Measurements from ENCODE around the gene MYO1G.
A peak's percentile ranks its signal among the peaks of the same experiment; 100 is the strongest.
"Not testable (repeated sequence)": the region's sequence is repeated elsewhere in the genome, so short reads cannot be mapped to it uniquely, and the experiment has no call there.

MYO1G gene

DNA sequence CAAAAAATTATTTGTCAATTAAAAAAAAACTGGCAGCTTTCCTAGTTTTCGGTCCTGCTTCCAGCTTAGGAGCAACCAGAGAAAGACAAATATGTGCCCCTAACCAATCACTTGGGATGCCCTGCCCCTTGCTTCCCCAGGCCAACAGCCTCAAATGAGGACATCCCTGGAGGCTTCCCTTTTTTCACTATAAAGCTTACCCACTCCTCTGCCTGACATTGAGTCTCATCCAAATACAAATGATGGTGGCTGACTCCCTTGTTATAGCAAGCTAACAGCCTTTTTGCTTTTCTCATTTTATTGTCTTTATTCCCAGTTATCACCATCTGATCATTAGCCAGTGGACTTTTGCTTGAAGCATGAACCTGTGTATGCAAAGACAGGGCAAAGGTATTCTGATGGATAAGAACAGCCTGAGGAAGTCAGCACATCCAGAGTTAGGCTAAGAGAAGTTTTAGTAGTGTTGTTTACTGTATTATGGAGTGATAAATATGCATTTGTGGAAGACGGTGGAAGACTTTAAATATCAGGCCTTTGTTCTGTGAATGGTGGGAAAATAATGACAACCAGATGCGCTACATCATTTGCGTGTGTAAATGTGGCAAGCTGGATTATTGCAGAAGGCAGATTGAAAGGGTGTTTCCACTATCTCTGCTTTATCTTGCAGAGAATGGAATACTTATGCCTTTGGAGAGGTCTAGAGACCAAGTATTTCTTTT, 19.5 kb upstream of the MYO1G start:
- no peak for DNase-seq

DNA sequence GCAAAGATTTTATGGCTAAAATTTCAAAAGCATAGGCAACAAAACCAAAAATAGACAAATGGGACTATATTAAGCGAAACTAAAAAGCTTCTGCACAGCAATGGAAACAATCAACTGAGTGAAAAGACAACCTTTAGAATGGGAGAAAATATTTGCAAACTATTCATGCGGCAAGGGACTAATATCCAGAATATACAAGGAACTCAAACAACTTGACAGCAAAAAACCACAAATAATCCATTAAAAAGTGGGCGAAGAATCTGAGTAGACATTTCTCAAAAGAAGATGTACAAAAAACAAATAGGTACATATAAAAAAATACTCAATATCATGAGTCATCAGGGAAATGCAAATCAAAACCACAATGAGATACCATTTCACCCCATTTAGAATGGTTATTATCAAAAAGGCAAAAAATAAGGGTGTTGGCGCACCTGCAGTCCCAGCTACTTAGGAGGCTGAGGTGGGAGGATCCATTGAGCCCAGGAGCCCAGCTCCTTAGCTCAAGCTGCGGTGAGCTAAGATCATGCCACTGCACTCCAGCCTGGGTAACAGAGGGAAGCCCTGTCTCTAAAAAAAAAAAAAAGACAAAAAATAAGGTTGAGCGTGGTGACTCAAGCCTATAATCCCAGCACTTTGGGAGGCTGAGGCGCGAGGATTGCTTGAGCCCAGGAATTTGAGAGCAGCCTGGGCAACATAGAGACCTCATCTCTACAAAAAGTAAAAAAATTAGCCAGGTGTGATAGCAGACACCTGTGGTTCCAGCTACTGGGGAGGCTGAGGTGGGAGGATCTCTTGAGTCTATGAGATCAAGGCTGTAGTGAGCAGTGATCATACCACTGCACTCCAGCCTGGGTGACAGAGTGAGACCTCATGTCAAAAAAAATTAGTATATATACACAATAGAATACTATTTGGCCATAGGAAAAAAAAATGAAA, 17.0 kb upstream of the MYO1G start:
- DNase-seq: no peak

DNA sequence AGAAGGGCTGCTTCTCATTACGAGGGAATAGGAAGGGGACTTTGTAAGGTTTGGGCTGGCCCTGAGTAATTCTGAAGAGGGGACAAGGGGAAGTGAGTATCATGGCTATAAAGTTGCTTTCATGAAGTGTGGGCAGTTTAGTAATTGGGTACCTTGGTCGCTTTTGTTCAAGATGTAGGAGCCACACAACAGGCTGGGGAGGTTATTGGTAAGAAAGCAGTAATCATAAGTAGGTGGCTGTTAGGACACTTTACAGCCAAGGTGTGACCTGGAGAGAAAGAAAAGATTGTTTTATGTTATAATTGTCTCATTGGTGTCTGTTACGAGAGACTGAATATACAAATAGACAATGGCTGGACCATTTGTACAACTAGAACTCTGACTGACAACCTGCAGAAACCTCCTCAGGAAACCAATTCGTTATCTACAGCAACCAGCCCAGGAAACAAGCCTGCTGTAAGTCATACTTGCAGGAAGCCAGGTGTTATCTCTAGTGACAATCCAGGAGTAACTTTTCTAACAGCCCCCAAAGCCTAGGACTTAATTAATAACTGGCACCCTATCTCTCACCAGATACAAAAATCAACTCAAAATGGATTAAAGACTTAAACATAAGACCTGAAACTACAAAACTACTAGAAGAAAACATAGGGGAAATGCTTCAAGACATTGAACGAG, 16.2 kb upstream of the MYO1G start:
- no peak for DNase-seq

- DNase-seq: not testable (repeated sequence)
These were observed 13.4 kb upstream of the MYO1G start for GRCh38 chr7:44992004-44992795.

GRCh38 chr7:44990109-44991023, 11.6 kb upstream of the MYO1G start:
- DNase-seq: no peak

- no peak for DNase-seq
These were observed 10.3 kb upstream of the MYO1G start for GRCh38 chr7:44989132-44989531.

DNA sequence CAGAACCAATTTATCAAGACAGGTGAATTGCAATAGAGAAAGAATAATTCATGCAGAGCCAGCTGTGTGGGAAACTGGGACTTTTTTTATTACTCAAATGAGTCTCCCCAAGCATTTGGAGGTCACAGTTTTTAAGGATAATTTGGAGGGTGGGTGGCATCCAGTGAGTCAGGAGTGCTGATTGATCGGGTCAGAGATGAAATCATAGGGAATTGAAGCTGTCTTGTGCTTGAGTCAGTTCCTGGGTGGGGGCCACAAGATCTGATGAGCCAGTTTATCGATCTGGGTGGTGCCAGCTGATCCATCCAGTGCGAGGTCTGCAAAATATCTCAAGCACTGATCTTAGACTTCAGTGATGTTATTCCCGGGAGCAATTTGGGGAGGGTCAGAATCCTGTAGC, 9.9 kb upstream of the MYO1G start:
- DNase-seq: no peak

- no peak for DNase-seq
These were observed 9.2 kb upstream of the MYO1G start for GRCh38 chr7:44987996-44988395.

GRCh38 chr7:44987457-44987856, 8.6 kb upstream of the MYO1G start:
- no peak for DNase-seq

DNA sequence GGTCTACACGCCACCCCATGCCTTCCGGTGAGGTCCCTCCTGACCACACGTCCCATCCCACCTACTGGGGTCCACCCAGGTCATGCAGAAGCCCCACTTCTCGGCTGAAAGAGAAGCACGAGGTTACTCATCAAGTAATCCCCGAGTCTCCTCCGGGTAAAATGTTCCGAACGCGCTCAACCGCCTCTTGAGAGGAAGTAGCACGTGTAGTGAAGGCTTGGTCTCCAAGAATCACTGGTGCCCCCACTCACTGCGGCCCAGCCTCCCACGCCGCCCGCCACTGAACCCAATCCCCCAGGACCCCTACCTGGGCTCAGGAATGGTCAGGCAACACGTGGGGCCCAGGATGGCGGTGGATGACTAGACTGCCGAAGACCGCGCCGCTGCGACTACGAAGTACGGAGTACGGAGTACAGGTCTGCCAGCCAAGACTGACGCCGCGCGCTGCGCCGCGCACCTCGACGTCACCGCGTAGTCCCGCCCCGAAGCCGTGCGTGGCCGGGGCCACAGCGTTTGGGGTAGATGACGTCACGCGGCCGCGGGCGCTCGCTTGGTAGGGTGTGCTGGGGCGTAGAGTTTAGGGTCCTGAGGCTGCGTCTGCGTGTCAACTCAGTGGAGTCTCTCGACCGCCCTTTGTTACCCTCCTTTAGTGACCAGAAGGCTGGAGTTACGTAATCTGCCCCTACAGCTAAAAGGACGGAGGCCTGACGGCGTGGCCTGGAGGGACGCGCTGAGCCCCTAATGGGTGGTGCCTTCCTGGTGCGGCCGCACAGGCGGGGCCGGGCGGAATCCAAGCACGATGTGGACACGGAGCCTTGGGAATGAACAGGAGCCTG, 7.6 kb upstream of the MYO1G start:
- DNase-seq: peak; percentile 97

DNA sequence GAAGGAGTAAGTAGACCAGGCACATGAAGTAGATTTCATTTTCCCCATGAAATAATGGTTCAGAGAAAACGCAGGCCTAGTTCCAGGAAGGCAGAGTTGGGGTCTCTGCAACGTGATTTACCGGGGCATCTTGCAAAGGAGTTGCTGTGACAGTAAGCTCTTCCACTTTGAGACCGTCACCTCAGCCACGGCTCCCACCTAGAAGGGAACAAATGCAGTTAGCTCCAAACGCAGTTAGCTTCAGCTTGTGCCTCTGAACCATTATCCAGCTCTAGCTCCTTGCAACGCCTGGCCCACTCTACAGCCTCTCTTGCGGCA, 7.0 kb upstream of the MYO1G start:
- DNase-seq: no peak

- no peak for DNase-seq
These were observed 6.3 kb upstream of the MYO1G start for GRCh38 chr7:44985033-44985695.

GRCh38 chr7:44984478-44984758, 5.6 kb upstream of the MYO1G start:
- no peak for DNase-seq

- DNase-seq: no peak
These were observed 5.1 kb upstream of the MYO1G start for GRCh38 chr7:44983742-44984477.

DNA sequence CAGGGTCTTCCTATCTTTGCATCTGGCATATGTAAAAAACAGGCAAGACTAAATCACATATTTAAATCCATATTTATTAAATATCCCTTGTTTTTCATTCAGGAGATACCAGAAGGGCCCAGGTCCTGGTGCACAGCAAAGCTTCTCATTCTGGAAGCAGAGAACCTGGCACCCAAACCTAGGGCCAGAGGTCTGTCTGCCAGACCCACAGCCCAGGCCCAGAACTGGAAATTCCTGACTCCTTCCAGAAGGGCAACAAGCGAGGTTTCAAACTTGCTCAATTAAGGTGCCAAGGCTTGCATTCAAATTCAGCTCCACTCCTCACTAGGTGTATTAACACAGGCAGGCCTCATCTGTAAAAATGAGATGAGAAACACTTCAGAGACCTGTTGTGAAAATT, 4.2 kb upstream of the MYO1G start:
- DNase-seq: no peak

GRCh38 chr7:44982535-44982923, 3.7 kb upstream of the MYO1G start:
- DNase-seq: no peak

GRCh38 chr7:44981035-44981706, 2.4 kb upstream of the MYO1G start:
- no peak for DNase-seq

GRCh38 chr7:44980393-44981034, 1.7 kb upstream of the MYO1G start:
- DNase-seq: peak; percentile 64

All from activated CD4-positive, CD25-positive, alpha-beta regulatory T cell treated with anti-CD3 and anti-CD28 coated beads, Interleukin-2, amount 50 U/mL, for 72 hours (primary cell).